ENCODE results near the gene EDN1.

DNA sequence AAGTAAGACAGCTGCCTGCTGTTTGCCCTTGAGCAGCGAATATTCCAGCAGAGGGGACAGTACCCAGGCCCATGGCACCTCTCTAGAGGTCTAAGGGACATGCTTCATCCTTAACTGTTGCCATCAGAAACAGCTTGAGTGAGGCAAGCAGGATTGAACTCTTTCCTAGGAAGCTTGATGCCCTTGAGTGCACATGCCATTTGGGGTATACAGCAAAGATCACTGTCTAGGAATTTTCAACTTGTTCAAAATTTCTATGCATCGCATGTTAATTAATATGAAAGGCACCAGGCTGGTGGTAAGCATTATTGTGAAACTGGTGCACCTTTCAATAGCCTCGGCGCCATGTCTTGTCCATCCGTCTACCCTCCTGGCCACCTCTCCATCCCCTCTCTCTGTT, 54.1 kb downstream of the EDN1 start:
- TF ChIP-seq POLR2AphosphoS5 (IDR thresholded peaks at IDR 0.05; ENCODE audit: low read depth, low read length) (no peak), SIN3A (IDR thresholded peaks at IDR 0.05; ENCODE audit: borderline replicate concordance, insufficient read depth, low read depth, low read length) (no peak)
- TF ChIP-seq, protein P1, sequence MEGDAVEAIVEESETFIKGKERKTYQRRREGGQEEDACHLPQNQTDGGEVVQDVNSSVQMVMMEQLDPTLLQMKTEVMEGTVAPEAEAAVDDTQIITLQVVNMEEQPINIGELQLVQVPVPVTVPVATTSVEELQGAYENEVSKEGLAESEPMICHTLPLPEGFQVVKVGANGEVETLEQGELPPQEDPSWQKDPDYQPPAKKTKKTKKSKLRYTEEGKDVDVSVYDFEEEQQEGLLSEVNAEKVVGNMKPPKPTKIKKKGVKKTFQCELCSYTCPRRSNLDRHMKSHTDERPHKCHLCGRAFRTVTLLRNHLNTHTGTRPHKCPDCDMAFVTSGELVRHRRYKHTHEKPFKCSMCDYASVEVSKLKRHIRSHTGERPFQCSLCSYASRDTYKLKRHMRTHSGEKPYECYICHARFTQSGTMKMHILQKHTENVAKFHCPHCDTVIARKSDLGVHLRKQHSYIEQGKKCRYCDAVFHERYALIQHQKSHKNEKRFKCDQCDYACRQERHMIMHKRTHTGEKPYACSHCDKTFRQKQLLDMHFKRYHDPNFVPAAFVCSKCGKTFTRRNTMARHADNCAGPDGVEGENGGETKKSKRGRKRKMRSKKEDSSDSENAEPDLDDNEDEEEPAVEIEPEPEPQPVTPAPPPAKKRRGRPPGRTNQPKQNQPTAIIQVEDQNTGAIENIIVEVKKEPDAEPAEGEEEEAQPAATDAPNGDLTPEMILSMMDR (IDR thresholded peaks at IDR 0.05), result no peak
- TF ChIP-seq, protein P2, sequence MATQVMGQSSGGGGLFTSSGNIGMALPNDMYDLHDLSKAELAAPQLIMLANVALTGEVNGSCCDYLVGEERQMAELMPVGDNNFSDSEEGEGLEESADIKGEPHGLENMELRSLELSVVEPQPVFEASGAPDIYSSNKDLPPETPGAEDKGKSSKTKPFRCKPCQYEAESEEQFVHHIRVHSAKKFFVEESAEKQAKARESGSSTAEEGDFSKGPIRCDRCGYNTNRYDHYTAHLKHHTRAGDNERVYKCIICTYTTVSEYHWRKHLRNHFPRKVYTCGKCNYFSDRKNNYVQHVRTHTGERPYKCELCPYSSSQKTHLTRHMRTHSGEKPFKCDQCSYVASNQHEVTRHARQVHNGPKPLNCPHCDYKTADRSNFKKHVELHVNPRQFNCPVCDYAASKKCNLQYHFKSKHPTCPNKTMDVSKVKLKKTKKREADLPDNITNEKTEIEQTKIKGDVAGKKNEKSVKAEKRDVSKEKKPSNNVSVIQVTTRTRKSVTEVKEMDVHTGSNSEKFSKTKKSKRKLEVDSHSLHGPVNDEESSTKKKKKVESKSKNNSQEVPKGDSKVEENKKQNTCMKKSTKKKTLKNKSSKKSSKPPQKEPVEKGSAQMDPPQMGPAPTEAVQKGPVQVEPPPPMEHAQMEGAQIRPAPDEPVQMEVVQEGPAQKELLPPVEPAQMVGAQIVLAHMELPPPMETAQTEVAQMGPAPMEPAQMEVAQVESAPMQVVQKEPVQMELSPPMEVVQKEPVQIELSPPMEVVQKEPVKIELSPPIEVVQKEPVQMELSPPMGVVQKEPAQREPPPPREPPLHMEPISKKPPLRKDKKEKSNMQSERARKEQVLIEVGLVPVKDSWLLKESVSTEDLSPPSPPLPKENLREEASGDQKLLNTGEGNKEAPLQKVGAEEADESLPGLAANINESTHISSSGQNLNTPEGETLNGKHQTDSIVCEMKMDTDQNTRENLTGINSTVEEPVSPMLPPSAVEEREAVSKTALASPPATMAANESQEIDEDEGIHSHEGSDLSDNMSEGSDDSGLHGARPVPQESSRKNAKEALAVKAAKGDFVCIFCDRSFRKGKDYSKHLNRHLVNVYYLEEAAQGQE (IDR thresholded peaks at IDR 0.05; ENCODE audit: insufficient read depth in 1 of 2, low read depth in 2 of 2, low read length in 1 of 2), result no peak

Data from Panc1 (cell line).